Panc1 (cell line): Measurements from ENCODE around the gene HOXB7. TPM values are rescaled to one million over a fixed set of nuclear protein-coding genes. Genes with fewer than 3 reads are reported as not detected.

Experiments
- ATAC-seq: fragments of 200-7000 bp; cut with Tn5 transposase; 2 replicates; pipeline ENCODE4 v1.9.1; 2020; ENCODE audit warnings: mild to moderate bottlenecking, moderate library complexity
- BruUV-seq: library from RNA; stranded (reverse); fragments of 400-500 nt; replicated peaks from 2 replicates; lab custom pipeline; 2021; lab: Mats Ljungman, UMichigan
- CTCF ChIA-PET: fragments of 300-600 bp; sonication (Branson Sonifier 250); formaldehyde crosslinking; loops from one replicate; lab custom pipeline; 2022; ENCODE audit warnings: antibody characterized with exemption; lab: Charles Lee
- POLR2A ChIA-PET: fragments of 300-600 bp; sonication (Branson Sonifier 250); formaldehyde crosslinking; loops from one replicate; lab custom pipeline; 2022; ENCODE audit warnings: antibody characterized with exemption; lab: Charles Lee
- DNase-seq: peaks from one replicate; pipeline ENCODE4 v3.0.0-alpha.2; 2010; ENCODE audit warnings: low read depth, low spot score
- H3K27ac ChIP-seq: 2 replicates; pipeline ENCODE4 v1.5.1; 2011; ENCODE audit warnings: mild to moderate bottlenecking, low read length, inconsistent platforms
- H3K27me3 ChIP-seq: fragments of 200-500 bp; sonication (Bioruptor generic); 2 replicates; pipeline ENCODE4 v1.6.0; 2014; ENCODE audit warnings: low read length, inconsistent platforms; ENCODE audit not compliant: control insufficient read depth, insufficient read depth
- H3K36me3 ChIP-seq: fragments of 200-500 bp; sonication (Bioruptor generic); 2 replicates; pipeline ENCODE4 v1.5.1; 2014; ENCODE audit warnings: inconsistent platforms, mild to moderate bottlenecking, low read length, moderate library complexity; ENCODE audit not compliant: control insufficient read depth, insufficient read depth
- H3K4me1 ChIP-seq: 2 replicates; pipeline ENCODE4 v1.5.1; 2011; ENCODE audit warnings: inconsistent platforms, mild to moderate bottlenecking, low read length, moderate library complexity; ENCODE audit not compliant: control insufficient read depth, insufficient read depth
- H3K4me3 ChIP-seq, 2 experiments: 2 replicates each; pipeline ENCODE4 v1.5.1; 2011 to 2012; ENCODE audit warnings: low read depth in 2 of 2, low read length in 2 of 2, mild to moderate bottlenecking in 2 of 2, inconsistent platforms in 1 of 2, moderate library complexity in 1 of 2
- H3K9me3 ChIP-seq: fragments of 200-500 bp; sonication (Bioruptor generic); 2 replicates; pipeline ENCODE4 v1.5.1; 2014; ENCODE audit warnings: low read depth, mild to moderate bottlenecking, inconsistent platforms, low read length, moderate library complexity; ENCODE audit not compliant: control insufficient read depth, insufficient read depth
- POLR2AphosphoS5 ChIP-seq: IDR thresholded peaks from 2 replicates; pipeline ENCODE4 v1.6.1; 2012; ENCODE audit warnings: mild to moderate bottlenecking, low read depth, low read length, moderate library complexity
- SIN3A ChIP-seq: IDR thresholded peaks from 2 replicates; pipeline ENCODE4 v1.6.1; 2012; ENCODE audit warnings: low read depth, mild to moderate bottlenecking, low read length, moderate library complexity, borderline replicate concordance; ENCODE audit not compliant: insufficient read depth
- TCF7L2 ChIP-seq: IDR thresholded peaks from 2 replicates; pipeline ENCODE4 v1.6.1; 2011; ENCODE audit warnings: mild to moderate bottlenecking, low read depth, low read length, inconsistent platforms
- in situ Hi-C: cut with HindIII; loops from 2 replicates; pipeline ENCODE4 v1.10.0; 2016; ENCODE audit warnings: low sequenced_read_pairs, low pct_unique_long_range_greater_than_20kb
- intact Hi-C: fragments of 100-400 bp; cut with micrococcal nuclease; formaldehyde crosslinking; loops from one replicate; pipeline ENCODE4 v1.10.0; 2022; ENCODE audit not compliant: unreplicated experiment
- total RNA-seq: library from RNA; stranded (reverse); gene quantifications from one replicate; pipeline ENCODE4 v1.2.1, GENCODE V29; 2021; ENCODE audit not compliant: unreplicated experiment
- TF ChIP-seq, protein P1 (sequence below): fragments of 450-650 bp; IDR thresholded peaks from 2 replicates; pipeline ENCODE4 v1.5.1; 2017; ENCODE audit warnings: mild to moderate bottlenecking
- TF ChIP-seq, protein P2 (sequence below), 2 experiments: IDR thresholded peaks; 2 replicates each; pipeline ENCODE4 v1.6.1; 2011 to 2012; ENCODE audit warnings: low read depth in 2 of 2, control low read depth in 1 of 2, low read length in 1 of 2, mild to moderate bottlenecking in 1 of 2, moderate library complexity in 1 of 2; ENCODE audit not compliant: insufficient read depth in 1 of 2

HOXB7 gene
- total RNA-seq, 1 experiment from 2014 or later: 44.0 TPM

- no peak for DNase-seq
- intact Hi-C loops (loop anchor here (5.0 kb wide), 1 partner anchor 939 kb away; no protein-coding TSS in a partner anchor), in situ Hi-C loops (no loop called here)
- no peak for ATAC-seq
- Histone ChIP-seq H3K36me3 (peaks cover 2% of the 10 kb centered on the region), H3K27me3 (no peaks in the 10 kb centered on the region), H3K27ac (peak overlapping the region; percentile 99), H3K9me3 (no peaks in the 10 kb centered on the region), H3K4me1 (peaks cover 57% of the 10 kb centered on the region), H3K4me3 (peak overlapping the region; percentile 68 to 71; a peak in 2 of 4 replicates)
- ChIA-PET POLR2A (interaction anchor here (0.5 to 2.1 kb wide), 4 partner anchors 10 to 400 kb away, joined by 3 to 9 read pairs (median 6); partner anchors contain the start of gene HOXB9), CTCF (interaction anchor here (0.6 to 1.4 kb wide), 2 partner anchors 14 to 1469 kb away, joined by 4 read pairs; no protein-coding TSS in a partner anchor)
- no peak for TF ChIP-seq TCF7L2
- no peak for TF ChIP-seq POLR2AphosphoS5
- no peak for TF ChIP-seq SIN3A
- TF ChIP-seq, protein P1, sequence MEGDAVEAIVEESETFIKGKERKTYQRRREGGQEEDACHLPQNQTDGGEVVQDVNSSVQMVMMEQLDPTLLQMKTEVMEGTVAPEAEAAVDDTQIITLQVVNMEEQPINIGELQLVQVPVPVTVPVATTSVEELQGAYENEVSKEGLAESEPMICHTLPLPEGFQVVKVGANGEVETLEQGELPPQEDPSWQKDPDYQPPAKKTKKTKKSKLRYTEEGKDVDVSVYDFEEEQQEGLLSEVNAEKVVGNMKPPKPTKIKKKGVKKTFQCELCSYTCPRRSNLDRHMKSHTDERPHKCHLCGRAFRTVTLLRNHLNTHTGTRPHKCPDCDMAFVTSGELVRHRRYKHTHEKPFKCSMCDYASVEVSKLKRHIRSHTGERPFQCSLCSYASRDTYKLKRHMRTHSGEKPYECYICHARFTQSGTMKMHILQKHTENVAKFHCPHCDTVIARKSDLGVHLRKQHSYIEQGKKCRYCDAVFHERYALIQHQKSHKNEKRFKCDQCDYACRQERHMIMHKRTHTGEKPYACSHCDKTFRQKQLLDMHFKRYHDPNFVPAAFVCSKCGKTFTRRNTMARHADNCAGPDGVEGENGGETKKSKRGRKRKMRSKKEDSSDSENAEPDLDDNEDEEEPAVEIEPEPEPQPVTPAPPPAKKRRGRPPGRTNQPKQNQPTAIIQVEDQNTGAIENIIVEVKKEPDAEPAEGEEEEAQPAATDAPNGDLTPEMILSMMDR: no peak
- TF ChIP-seq, protein P2, sequence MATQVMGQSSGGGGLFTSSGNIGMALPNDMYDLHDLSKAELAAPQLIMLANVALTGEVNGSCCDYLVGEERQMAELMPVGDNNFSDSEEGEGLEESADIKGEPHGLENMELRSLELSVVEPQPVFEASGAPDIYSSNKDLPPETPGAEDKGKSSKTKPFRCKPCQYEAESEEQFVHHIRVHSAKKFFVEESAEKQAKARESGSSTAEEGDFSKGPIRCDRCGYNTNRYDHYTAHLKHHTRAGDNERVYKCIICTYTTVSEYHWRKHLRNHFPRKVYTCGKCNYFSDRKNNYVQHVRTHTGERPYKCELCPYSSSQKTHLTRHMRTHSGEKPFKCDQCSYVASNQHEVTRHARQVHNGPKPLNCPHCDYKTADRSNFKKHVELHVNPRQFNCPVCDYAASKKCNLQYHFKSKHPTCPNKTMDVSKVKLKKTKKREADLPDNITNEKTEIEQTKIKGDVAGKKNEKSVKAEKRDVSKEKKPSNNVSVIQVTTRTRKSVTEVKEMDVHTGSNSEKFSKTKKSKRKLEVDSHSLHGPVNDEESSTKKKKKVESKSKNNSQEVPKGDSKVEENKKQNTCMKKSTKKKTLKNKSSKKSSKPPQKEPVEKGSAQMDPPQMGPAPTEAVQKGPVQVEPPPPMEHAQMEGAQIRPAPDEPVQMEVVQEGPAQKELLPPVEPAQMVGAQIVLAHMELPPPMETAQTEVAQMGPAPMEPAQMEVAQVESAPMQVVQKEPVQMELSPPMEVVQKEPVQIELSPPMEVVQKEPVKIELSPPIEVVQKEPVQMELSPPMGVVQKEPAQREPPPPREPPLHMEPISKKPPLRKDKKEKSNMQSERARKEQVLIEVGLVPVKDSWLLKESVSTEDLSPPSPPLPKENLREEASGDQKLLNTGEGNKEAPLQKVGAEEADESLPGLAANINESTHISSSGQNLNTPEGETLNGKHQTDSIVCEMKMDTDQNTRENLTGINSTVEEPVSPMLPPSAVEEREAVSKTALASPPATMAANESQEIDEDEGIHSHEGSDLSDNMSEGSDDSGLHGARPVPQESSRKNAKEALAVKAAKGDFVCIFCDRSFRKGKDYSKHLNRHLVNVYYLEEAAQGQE (IDR thresholded peaks at IDR 0.05; ENCODE audit: insufficient read depth in 1 of 2, low read depth in 2 of 2, low read length in 1 of 2): no peak
- no TSS peak for BruUV-seq
Measured at GRCh38 chr17:48608494-48608834, 2.4 kb downstream of the HOXB7 start.

- peaks cover 57% of the 10 kb centered on the region for H3K4me1 ChIP-seq
- ATAC-seq (no peak), DNase-seq (no peak)
- intact Hi-C loops: loop anchor here (5.0 kb wide), 1 partner anchor 940 kb away; no protein-coding TSS in a partner anchor
- peak overlapping the region; percentile 99 for H3K27ac ChIP-seq
- CTCF ChIA-PET: no interaction called here
- H3K27me3 ChIP-seq: no peaks in the 10 kb centered on the region
- no peak for TF ChIP-seq POLR2AphosphoS5
- TF ChIP-seq, protein P1: no peak
- TF ChIP-seq TCF7L2: no peak
- no peak for TF ChIP-seq SIN3A
- TF ChIP-seq, protein P2 (IDR thresholded peaks at IDR 0.05; ENCODE audit: insufficient read depth in 1 of 2, low read depth in 2 of 2, low read length in 1 of 2): no peak
- BruUV-seq: no TSS peak
- in situ Hi-C loops: no loop called here
- peaks cover 2% of the 10 kb centered on the region for H3K36me3 ChIP-seq
- POLR2A ChIA-PET: interaction anchor here (0.5 to 2.8 kb wide), 8 partner anchors 8 to 651 kb away, joined by 3 to 8 read pairs (median 4); partner anchors contain the start of gene HOXB8
- peak overlapping the region in 1 of 2 experiments; percentile 99; a peak in 2 of 4 replicates for H3K4me3 ChIP-seq
- H3K9me3 ChIP-seq: no peaks in the 10 kb centered on the region
Measured at GRCh38 chr17:48606892-48607614, 3.8 kb downstream of the HOXB7 start.
